Neural progenitor cell (in vitro differentiated cells): ENCODE measurements around the gene ZDHHC12. TPM values are rescaled to one million over a fixed set of nuclear protein-coding genes. Genes with fewer than 3 reads are reported as not detected.

Source experiments
- DNase-seq: peaks from one replicate; pipeline ENCODE4 v3.0.0-alpha.2; 2016; ENCODE audit warnings: low spot score
- H2AFZ ChIP-seq: fragments of 200-600 bp; sonication (generic); replicated peaks from 2 replicates; pipeline ENCODE4 v1.6.1; 2016; ENCODE audit warnings: antibody characterized with exemption
- H3F3A ChIP-seq: fragments of 200-600 bp; sonication (generic); 2 replicates; pipeline ENCODE4 v1.6.1; 2016; ENCODE audit warnings: antibody characterized with exemption, low read depth
- H3K27ac ChIP-seq: fragments of 200-600 bp; sonication (generic); 2 replicates; pipeline ENCODE4 v1.5.1; 2016; ENCODE audit warnings: mild to moderate bottlenecking
- H3K27me3 ChIP-seq: fragments of 200-600 bp; sonication (generic); 2 replicates; pipeline ENCODE4 v1.6.1; 2016; ENCODE audit warnings: mild to moderate bottlenecking, moderate library complexity
- H3K36me3 ChIP-seq: fragments of 200-600 bp; sonication (generic); 2 replicates; pipeline ENCODE4 v1.5.1; 2016
- H3K4me1 ChIP-seq: fragments of 200-600 bp; sonication (generic); 2 replicates; pipeline ENCODE4 v1.6.1; 2016; ENCODE audit warnings: mixed run types
- H3K4me2 ChIP-seq: fragments of 200-600 bp; sonication (generic); 2 replicates; pipeline ENCODE4 v1.6.1; 2016
- H3K4me3 ChIP-seq: fragments of 200-600 bp; sonication (generic); 2 replicates; pipeline ENCODE4 v1.5.1; 2016
- H3K79me2 ChIP-seq: fragments of 200-600 bp; sonication (generic); 2 replicates; pipeline ENCODE4 v1.6.1; 2016; ENCODE audit warnings: low read depth
- H3K9ac ChIP-seq: fragments of 200-600 bp; sonication (generic); 2 replicates; pipeline ENCODE4 v1.6.1; 2016
- H3K9me3 ChIP-seq: fragments of 200-600 bp; sonication (generic); 2 replicates; pipeline ENCODE4 v1.5.1; 2016; ENCODE audit warnings: low read depth
- H4K20me1 ChIP-seq: fragments of 200-600 bp; sonication (generic); 2 replicates; pipeline ENCODE4 v1.6.1; 2016; ENCODE audit warnings: low read depth
- H3K27ac Mint-ChIP-seq: 3 replicates; pipeline ENCODE4 v1.8.0; 2021; ENCODE audit warnings: mixed read lengths
- H3K27me3 Mint-ChIP-seq: 2 replicates; pipeline ENCODE4 v1.8.0; 2022; ENCODE audit warnings: low read depth, mild to moderate bottlenecking, inconsistent platforms, moderate library complexity, mixed read lengths; ENCODE audit not compliant: insufficient read depth
- H3K36me3 Mint-ChIP-seq: 3 replicates; pipeline ENCODE4 v1.8.0; 2021; ENCODE audit warnings: mixed read lengths
- H3K4me1 Mint-ChIP-seq: 3 replicates; pipeline ENCODE4 v1.8.0; 2021; ENCODE audit warnings: mixed read lengths
- H3K4me3 Mint-ChIP-seq: 3 replicates; pipeline ENCODE4 v1.8.0; 2021; ENCODE audit warnings: mild to moderate bottlenecking, moderate library complexity, mixed read lengths
- H3K9me3 Mint-ChIP-seq: 3 replicates; pipeline ENCODE4 v1.8.0; 2020; ENCODE audit warnings: mixed read lengths
- CTCF ChIP-seq: fragments of 200-600 bp; sonication (generic); IDR thresholded peaks from 2 replicates; pipeline ENCODE4 v1.5.1; 2017; ENCODE audit warnings: antibody characterized with exemption, mild to moderate bottlenecking
- EZH2 ChIP-seq: fragments of 200-600 bp; sonication (generic); IDR thresholded peaks from 2 replicates; pipeline ENCODE4 v1.6.1; 2017; ENCODE audit warnings: antibody characterized with exemption, mild to moderate bottlenecking, moderate library complexity
- EZH2phosphoT487 ChIP-seq: fragments of 200-600 bp; sonication (generic); IDR thresholded peaks from 2 replicates; pipeline ENCODE4 v1.6.1; 2017; ENCODE audit warnings: antibody characterized with exemption
- total RNA-seq: library from RNA; depleted of rRNA; stranded (reverse); fragments of >200 nt; gene quantifications from 2 replicates; pipeline ENCODE4 v1.2.3, GENCODE V29; 2015; ENCODE audit warnings: low replicate concordance

The ZDHHC12 gene
- total RNA-seq, 1 donor from 2014 or later = 16.8 TPM

- H3K4me3 Mint-ChIP-seq = no peak overlapping the region
- TF ChIP-seq EZH2 = no peak
- TF ChIP-seq CTCF = peak; percentile 98
- no peak for TF ChIP-seq EZH2phosphoT487
- no peak overlapping the region for H3K27ac ChIP-seq
Measured at GRCh38 chr9:128733256-128733655, 9.3 kb upstream of the ZDHHC12 start.

GRCh38 chr9:128732576-128732975 is 8.6 kb upstream of the ZDHHC12 start:
- H2AFZ ChIP-seq = no peak overlapping the region
- TF ChIP-seq EZH2phosphoT487 (no peak), EZH2 (no peak), CTCF (no peak)
- H3K27me3 ChIP-seq = no peaks in the 10 kb centered on the region
- no peak for DNase-seq
- H3K4me3 ChIP-seq = no peak overlapping the region
- Mint-ChIP-seq H3K4me3 (no peak overlapping the region), H3K36me3 (peaks cover 8% of the 10 kb centered on the region), H3K4me1 (peaks cover 24% of the 10 kb centered on the region), H3K27ac (no peak overlapping the region), H3K9me3 (no peaks in the 10 kb centered on the region), H3K27me3 (peaks cover 1% of the 10 kb centered on the region)
- no peaks in the 10 kb centered on the region for H3K79me2 ChIP-seq
- no peaks in the 10 kb centered on the region for H3K36me3 ChIP-seq
- H3F3A ChIP-seq = peaks cover 9% of the 10 kb centered on the region
- no peaks in the 10 kb centered on the region for H4K20me1 ChIP-seq
- H3K9me3 ChIP-seq = no peaks in the 10 kb centered on the region
- H3K27ac ChIP-seq = no peak overlapping the region
- no peak overlapping the region for H3K9ac ChIP-seq
- H3K4me1 ChIP-seq = no peaks in the 10 kb centered on the region
- H3K4me2 ChIP-seq = no peak overlapping the region

More at GRCh38 chr9:128733256-128733655, 9.3 kb upstream of the ZDHHC12 start:
- Histone ChIP-seq H3K9me3 (no peaks in the 10 kb centered on the region), H3K9ac (no peak overlapping the region), H3K4me2 (no peak overlapping the region), H4K20me1 (no peaks in the 10 kb centered on the region), H3K4me1 (no peaks in the 10 kb centered on the region), H3K27me3 (no peaks in the 10 kb centered on the region), H3F3A (peaks cover 9% of the 10 kb centered on the region), H3K36me3 (no peaks in the 10 kb centered on the region), H3K4me3 (no peak overlapping the region), H2AFZ (no peak overlapping the region), H3K79me2 (no peaks in the 10 kb centered on the region)
- Mint-ChIP-seq H3K36me3 (peaks cover 8% of the 10 kb centered on the region), H3K27ac (peak overlapping the region; percentile 54), H3K27me3 (no peaks in the 10 kb centered on the region), H3K4me1 (peaks cover 22% of the 10 kb centered on the region), H3K9me3 (no peaks in the 10 kb centered on the region)
- DNase-seq = peak; percentile 95

- H3K27ac Mint-ChIP-seq = no peak overlapping the region
- H3K4me1 Mint-ChIP-seq = peaks cover 28% of the 10 kb centered on the region
Measured at GRCh38 chr9:128731691-128732090, 7.8 kb upstream of the ZDHHC12 start.

More at GRCh38 chr9:128731691-128732090, 7.8 kb upstream of the ZDHHC12 start:
- H4K20me1 ChIP-seq = no peaks in the 10 kb centered on the region
- DNase-seq = no peak
- H3K27ac ChIP-seq = no peak overlapping the region
- H3K36me3 Mint-ChIP-seq = peaks cover 4% of the 10 kb centered on the region
- no peaks in the 10 kb centered on the region for H3K27me3 ChIP-seq
- H3K79me2 ChIP-seq = no peaks in the 10 kb centered on the region
- H3K9me3 ChIP-seq = no peaks in the 10 kb centered on the region
- H3K4me2 ChIP-seq = no peak overlapping the region
- no peak for TF ChIP-seq EZH2
- TF ChIP-seq EZH2phosphoT487 = no peak
- no peak for TF ChIP-seq CTCF
- H3K9me3 Mint-ChIP-seq = no peaks in the 10 kb centered on the region
- peaks cover 2% of the 10 kb centered on the region for H3K27me3 Mint-ChIP-seq
- no peak overlapping the region for H2AFZ ChIP-seq
- peaks cover 9% of the 10 kb centered on the region for H3F3A ChIP-seq
- no peaks in the 10 kb centered on the region for H3K4me1 ChIP-seq
- H3K9ac ChIP-seq = no peak overlapping the region
- no peak overlapping the region for H3K4me3 Mint-ChIP-seq
- no peak overlapping the region for H3K4me3 ChIP-seq
- no peaks in the 10 kb centered on the region for H3K36me3 ChIP-seq
